H9 (cell line): Measurements from ENCODE around the gene RPLP2. TPM values are rescaled to one million over a fixed set of nuclear protein-coding genes. Genes with fewer than 3 reads are reported as not detected.

Source experiments
- DNase-seq: peaks from one replicate; pipeline ENCODE4 v3.0.0-alpha.2; 2017
- H2AFZ ChIP-seq: one replicate; pipeline ENCODE4 v1.6.1; 2013; ENCODE audit warnings: mild to moderate bottlenecking, low read length, control low read depth, moderate library complexity
- H2AK5ac ChIP-seq: 2 replicates; pipeline ENCODE4 v1.6.1; 2013; ENCODE audit warnings: low read length, control low read depth, mixed read lengths; ENCODE audit not compliant: insufficient read length
- H2BK120ac ChIP-seq: one replicate; pipeline ENCODE4 v1.6.1; 2013; ENCODE audit warnings: low read depth, mild to moderate bottlenecking, low read length, control low read depth, inconsistent platforms; ENCODE audit not compliant: poor library complexity, severe bottlenecking
- H2BK12ac ChIP-seq: 2 replicates; pipeline ENCODE4 v1.6.1; 2013; ENCODE audit warnings: low read length, control low read depth, mixed read lengths, low read depth; ENCODE audit not compliant: insufficient read length
- H2BK15ac ChIP-seq: 2 replicates; pipeline ENCODE4 v1.6.1; 2013; ENCODE audit warnings: low read depth, low read length, control low read depth
- H2BK20ac ChIP-seq: one replicate; pipeline ENCODE4 v1.6.1; 2013; ENCODE audit warnings: low read depth, mild to moderate bottlenecking, low read length, control low read depth, inconsistent platforms; ENCODE audit not compliant: poor library complexity, severe bottlenecking
- H2BK5ac ChIP-seq: 2 replicates; pipeline ENCODE4 v1.6.1; 2013; ENCODE audit warnings: low read length, control low read depth, mixed read lengths; ENCODE audit not compliant: insufficient read length
- H3K14ac ChIP-seq: 2 replicates; pipeline ENCODE4 v1.6.1; 2013; ENCODE audit warnings: low read length, control low read depth; ENCODE audit not compliant: insufficient read depth
- H3K18ac ChIP-seq: 2 replicates; pipeline ENCODE4 v1.6.1; 2013; ENCODE audit warnings: low read depth, mild to moderate bottlenecking, mixed read lengths, low read length, control low read depth; ENCODE audit not compliant: insufficient read length
- H3K23ac ChIP-seq: 2 replicates; pipeline ENCODE4 v1.6.1; 2013; ENCODE audit warnings: low read length, control low read depth, mixed read lengths, low read depth; ENCODE audit not compliant: insufficient read length
- H3K23me2 ChIP-seq: 2 replicates; pipeline ENCODE4 v1.6.1; 2013; ENCODE audit warnings: low read depth, mild to moderate bottlenecking, mixed read lengths, low read length, control low read depth; ENCODE audit not compliant: insufficient read length, poor library complexity, severe bottlenecking
- H3K27ac ChIP-seq: 2 replicates; pipeline ENCODE4 v1.5.1; 2013; ENCODE audit warnings: low read length, control low read depth, mixed read lengths, low read depth; ENCODE audit not compliant: insufficient read length
- H3K27me3 ChIP-seq: 2 replicates; pipeline ENCODE4 v1.6.1; 2013; ENCODE audit warnings: low read length, control low read depth, inconsistent platforms; ENCODE audit not compliant: insufficient read depth
- H3K4ac ChIP-seq: 2 replicates; pipeline ENCODE4 v1.6.1; 2013; ENCODE audit warnings: low read depth, mild to moderate bottlenecking, control low read depth, inconsistent platforms, low read length, moderate library complexity
- H3K4me1 ChIP-seq: 2 replicates; pipeline ENCODE4 v1.6.1; 2013; ENCODE audit warnings: low read length, control low read depth, inconsistent platforms; ENCODE audit not compliant: insufficient read depth
- H3K4me2 ChIP-seq: 2 replicates; pipeline ENCODE4 v1.6.1; 2013; ENCODE audit warnings: low read length, control low read depth, mixed read lengths; ENCODE audit not compliant: insufficient read length, insufficient read depth
- H3K56ac ChIP-seq: 2 replicates; pipeline ENCODE4 v1.6.1; 2013; ENCODE audit warnings: low read depth, mild to moderate bottlenecking, mixed read lengths, low read length, control low read depth; ENCODE audit not compliant: insufficient read length
- H3K79me1 ChIP-seq: 2 replicates; pipeline ENCODE4 v1.6.1; 2013; ENCODE audit warnings: low read depth, mild to moderate bottlenecking, moderate library complexity, low read length, control low read depth, inconsistent platforms; ENCODE audit not compliant: insufficient read depth, poor library complexity, severe bottlenecking
- H3K79me2 ChIP-seq: 2 replicates; pipeline ENCODE4 v1.6.1; 2013; ENCODE audit warnings: low read length, control low read depth, inconsistent platforms; ENCODE audit not compliant: insufficient read depth
- H3K9ac ChIP-seq: 2 replicates; pipeline ENCODE4 v1.6.1; 2013; ENCODE audit warnings: low read length, control low read depth, mixed read lengths; ENCODE audit not compliant: insufficient read length; ENCODE audit errors: extremely low read depth
- H3K9me3 ChIP-seq: one replicate; pipeline ENCODE4 v1.6.1; 2013; ENCODE audit warnings: low read depth, low read length, inconsistent platforms; ENCODE audit not compliant: control insufficient read depth
- H3T11ph ChIP-seq: one replicate; pipeline ENCODE4 v1.6.1; 2013; ENCODE audit warnings: mild to moderate bottlenecking, low read length, control low read depth, inconsistent platforms
- H4K20me1 ChIP-seq: one replicate; pipeline ENCODE4 v1.6.1; 2013; ENCODE audit not compliant: control insufficient read depth, insufficient read length, insufficient read depth
- H4K5ac ChIP-seq: 2 replicates; pipeline ENCODE4 v1.6.1; 2013; ENCODE audit warnings: low read depth, mild to moderate bottlenecking, mixed read lengths, low read length, control low read depth; ENCODE audit not compliant: insufficient read length
- H4K8ac ChIP-seq: replicated peaks from 2 replicates; pipeline ENCODE4 v1.6.1; 2013; ENCODE audit warnings: low read length, control low read depth, mixed read lengths, low read depth; ENCODE audit not compliant: insufficient read length
- H4K91ac ChIP-seq: 2 replicates; pipeline ENCODE4 v1.6.1; 2013; ENCODE audit warnings: low read depth, mild to moderate bottlenecking, moderate library complexity, mixed read lengths, low read length, control low read depth; ENCODE audit not compliant: insufficient read length
- H3K27ac Mint-ChIP-seq, 3 experiments: 2 replicates in 2 of 3; 3 replicates in 1 of 3; pipeline ENCODE4 v1.8.0; 2020 to 2021; ENCODE audit warnings: mixed read lengths in 3 of 3, mild to moderate bottlenecking in 1 of 3, moderate library complexity in 1 of 3
- H3K27me3 Mint-ChIP-seq: 2 replicates; pipeline ENCODE4 v1.8.0; 2021; ENCODE audit warnings: low read depth, mild to moderate bottlenecking, moderate library complexity, mixed read lengths
- H3K36me3 Mint-ChIP-seq, 3 experiments: 2 replicates in 2 of 3; 3 replicates in 1 of 3; pipeline ENCODE4 v1.8.0; 2020 to 2021; ENCODE audit warnings: low read depth in 3 of 3, mixed read lengths in 3 of 3; ENCODE audit not compliant: insufficient read depth in 1 of 3
- H3K4me1 Mint-ChIP-seq, 2 experiments: 2 replicates each; pipeline ENCODE4 v1.8.0; 2020; ENCODE audit warnings: mixed read lengths in 2 of 2
- H3K4me3 Mint-ChIP-seq, 2 experiments: 2 replicates in 1 of 2; 3 replicates in 1 of 2; pipeline ENCODE4 v1.8.0; 2020 to 2021; ENCODE audit warnings: mild to moderate bottlenecking in 2 of 2, mixed read lengths in 2 of 2, moderate library complexity in 1 of 2
- H3K9me3 Mint-ChIP-seq, 2 experiments: 2 replicates in 1 of 2; 3 replicates in 1 of 2; pipeline ENCODE4 v1.8.0; 2020; ENCODE audit warnings: mild to moderate bottlenecking in 2 of 2, mixed read lengths in 2 of 2, moderate library complexity in 1 of 2
- WGBS: extraction: QIAGEN DNeasy Blood & Tissue Kit; methylation state at CpG from one replicate; pipeline ENCODE4 v1.1.7; 2013; ENCODE audit warnings: missing lambda C conversion rate, low lambda C conversion rate, mixed read lengths; ENCODE audit not compliant: insufficient read length; ENCODE audit errors: extremely low coverage; 5-methylcytosine and 5-hydroxymethylcytosine counted together
- total RNA-seq: library from RNA; stranded (reverse); gene quantifications from 2 replicates; pipeline ENCODE4 v1.2.1, GENCODE V29; 2021
- TF ChIP-seq, protein P1 (sequence below): fragments of 200-600 bp; sonication (generic); conservative IDR thresholded peaks from 3 replicates; pipeline ENCODE4 v1.8.0; 2021; ENCODE audit warnings: antibody characterized with exemption, mild to moderate bottlenecking

RPLP2 gene
- total RNA-seq, 1 experiment from 2014 or later = 2,138 TPM

- Histone ChIP-seq H3K4me1 (no peaks in the 10 kb centered on the region; the same call in 1 of the 2 replicates), H2BK120ac (no peak overlapping the region), H3K4ac (no peak overlapping the region), H3K14ac (no peak overlapping the region), H4K91ac (no peak overlapping the region), H3K23me2 (peaks cover 11% of the 10 kb centered on the region), H3K27ac (no peak overlapping the region), H3T11ph (no peak overlapping the region), H4K20me1 (peaks cover 2% of the 10 kb centered on the region), H3K9ac (no peak overlapping the region), H3K56ac (no peak overlapping the region), H3K79me2 (no peaks in the 10 kb centered on the region), H2BK15ac (no peak overlapping the region), H2AK5ac (no peak overlapping the region), H3K18ac (no peak overlapping the region), H4K5ac (no peak overlapping the region), H2BK12ac (no peak overlapping the region), H2BK5ac (no peak overlapping the region), H3K79me1 (no peaks in the 10 kb centered on the region), H3K23ac (no peak overlapping the region), H3K9me3 (no peaks in the 10 kb centered on the region), H3K27me3 (no peaks in the 10 kb centered on the region), H2BK20ac (no peak overlapping the region), H4K8ac (no peak overlapping the region), H3K4me2 (no peak overlapping the region), H2AFZ (no peak overlapping the region)
- H3K9me3 Mint-ChIP-seq = no peaks in the 10 kb centered on the region
- H3K27ac Mint-ChIP-seq = no peak overlapping the region
- TF ChIP-seq, protein P1, sequence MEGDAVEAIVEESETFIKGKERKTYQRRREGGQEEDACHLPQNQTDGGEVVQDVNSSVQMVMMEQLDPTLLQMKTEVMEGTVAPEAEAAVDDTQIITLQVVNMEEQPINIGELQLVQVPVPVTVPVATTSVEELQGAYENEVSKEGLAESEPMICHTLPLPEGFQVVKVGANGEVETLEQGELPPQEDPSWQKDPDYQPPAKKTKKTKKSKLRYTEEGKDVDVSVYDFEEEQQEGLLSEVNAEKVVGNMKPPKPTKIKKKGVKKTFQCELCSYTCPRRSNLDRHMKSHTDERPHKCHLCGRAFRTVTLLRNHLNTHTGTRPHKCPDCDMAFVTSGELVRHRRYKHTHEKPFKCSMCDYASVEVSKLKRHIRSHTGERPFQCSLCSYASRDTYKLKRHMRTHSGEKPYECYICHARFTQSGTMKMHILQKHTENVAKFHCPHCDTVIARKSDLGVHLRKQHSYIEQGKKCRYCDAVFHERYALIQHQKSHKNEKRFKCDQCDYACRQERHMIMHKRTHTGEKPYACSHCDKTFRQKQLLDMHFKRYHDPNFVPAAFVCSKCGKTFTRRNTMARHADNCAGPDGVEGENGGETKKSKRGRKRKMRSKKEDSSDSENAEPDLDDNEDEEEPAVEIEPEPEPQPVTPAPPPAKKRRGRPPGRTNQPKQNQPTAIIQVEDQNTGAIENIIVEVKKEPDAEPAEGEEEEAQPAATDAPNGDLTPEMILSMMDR = no peak
- no peak for DNase-seq
- H3K27me3 Mint-ChIP-seq = no peaks in the 10 kb centered on the region
- H3K4me3 Mint-ChIP-seq = no peak overlapping the region
- peaks cover 0 to 16% (median 3%) of the 10 kb centered on the region in 3 experiments; a peak in 2 of 7 replicates for H3K36me3 Mint-ChIP-seq
- WGBS = no CpG with 5 or more reads among the region's 15 CpGs
- peaks cover 16 to 39% of the 10 kb centered on the region in 2 experiments for H3K4me1 Mint-ChIP-seq
Observed at GRCh38 chr11:792535-792821, 17.3 kb upstream of the RPLP2 start.
